Fibroblast of lung (primary cell): ENCODE results near the gene APPBP2.

ENCODE experiments used
- EZH2 ChIP-seq: IDR thresholded peaks from 2 replicates; pipeline ENCODE4 v1.5.1; 2012; ENCODE audit warnings: low read length, control low read depth, mild to moderate bottlenecking; ENCODE audit errors: missing control alignments
- TF ChIP-seq, protein P1 (sequence below), 2 donors: IDR thresholded peaks in 1 of 2; conservative IDR thresholded peaks in 1 of 2; 1 replicate in 1 of 2; 2 replicates in 1 of 2; pipeline ENCODE4 v1.5.1; 2011 to 2012; ENCODE audit warnings: low read length in 2 of 2, control low read depth in 1 of 2, inconsistent platforms in 1 of 2, low read depth in 1 of 2, mild to moderate bottlenecking in 1 of 2

DNA sequence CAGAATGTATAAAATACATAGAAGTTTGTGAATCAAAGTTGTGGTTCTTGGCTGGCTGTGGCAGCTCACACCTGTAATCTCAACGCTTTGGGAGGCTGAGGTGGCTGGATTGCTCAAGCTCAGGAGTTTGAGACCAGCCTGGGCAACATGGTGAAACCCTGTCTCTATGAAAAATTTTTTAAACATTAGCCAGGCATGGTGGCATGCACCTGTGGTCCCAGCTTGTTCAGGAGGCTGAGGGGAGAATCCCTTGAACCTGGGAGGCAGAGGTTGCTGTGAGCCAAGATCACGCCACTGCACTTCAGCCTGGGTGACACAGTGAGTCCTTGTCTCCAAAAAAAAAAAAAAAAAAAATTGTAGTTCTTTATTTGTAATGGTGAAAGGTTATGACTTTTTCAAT is 13.8 kb upstream of the APPBP2 start:
- TF ChIP-seq, protein P1, sequence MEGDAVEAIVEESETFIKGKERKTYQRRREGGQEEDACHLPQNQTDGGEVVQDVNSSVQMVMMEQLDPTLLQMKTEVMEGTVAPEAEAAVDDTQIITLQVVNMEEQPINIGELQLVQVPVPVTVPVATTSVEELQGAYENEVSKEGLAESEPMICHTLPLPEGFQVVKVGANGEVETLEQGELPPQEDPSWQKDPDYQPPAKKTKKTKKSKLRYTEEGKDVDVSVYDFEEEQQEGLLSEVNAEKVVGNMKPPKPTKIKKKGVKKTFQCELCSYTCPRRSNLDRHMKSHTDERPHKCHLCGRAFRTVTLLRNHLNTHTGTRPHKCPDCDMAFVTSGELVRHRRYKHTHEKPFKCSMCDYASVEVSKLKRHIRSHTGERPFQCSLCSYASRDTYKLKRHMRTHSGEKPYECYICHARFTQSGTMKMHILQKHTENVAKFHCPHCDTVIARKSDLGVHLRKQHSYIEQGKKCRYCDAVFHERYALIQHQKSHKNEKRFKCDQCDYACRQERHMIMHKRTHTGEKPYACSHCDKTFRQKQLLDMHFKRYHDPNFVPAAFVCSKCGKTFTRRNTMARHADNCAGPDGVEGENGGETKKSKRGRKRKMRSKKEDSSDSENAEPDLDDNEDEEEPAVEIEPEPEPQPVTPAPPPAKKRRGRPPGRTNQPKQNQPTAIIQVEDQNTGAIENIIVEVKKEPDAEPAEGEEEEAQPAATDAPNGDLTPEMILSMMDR (conservative IDR thresholded peaks at IDR 0.05 in 1 of 2, IDR thresholded peaks at IDR 0.05 in 1 of 2; ENCODE audit: low read depth in 1 of 2, low read length in 2 of 2), result no peak
- TF ChIP-seq EZH2, result no peak
